HepG2 (cell line): ENCODE measurements around the gene RPL41. TPM values are rescaled to one million over a fixed set of nuclear protein-coding genes. Genes with fewer than 3 reads are reported as not detected.

Source experiments
- CEBPG ChIP-seq: IDR thresholded peaks from 2 replicates; pipeline ENCODE4 v1.6.1; 2016
- HMG20B ChIP-seq: conservative IDR thresholded peaks from 2 replicates; pipeline ENCODE4 v1.6.1; 2016; ENCODE audit warnings: missing genetic modification reagents, missing compliant biosample characterization
- KAT7 ChIP-seq: IDR thresholded peaks from 2 replicates; pipeline ENCODE4 v1.6.1; 2018; ENCODE audit warnings: borderline replicate concordance, missing compliant biosample characterization
- KMT2B ChIP-seq: IDR thresholded peaks from 2 replicates; pipeline ENCODE4 v1.6.1; 2016; ENCODE audit warnings: missing genetic modification reagents, missing compliant biosample characterization
- MBNL3 ChIP-seq: fragments of 250-450 bp; sonication (Bioruptor Pico); conservative IDR thresholded peaks from 2 replicates; pipeline ENCODE4 v1.8.0; 2022; ENCODE audit warnings: mild to moderate bottlenecking, inconsistent platforms
- MIER2 ChIP-seq: IDR thresholded peaks from 2 replicates; pipeline ENCODE4 v1.6.1; 2016; ENCODE audit warnings: missing biosample characterization, missing genetic modification reagents
- NFRKB ChIP-seq: fragments of 450-650 bp; IDR thresholded peaks from 2 replicates; pipeline ENCODE4 v1.6.1; 2017
- PHF20 ChIP-seq: sonication (generic); formaldehyde crosslinking; IDR thresholded peaks from 2 replicates; pipeline ENCODE4 v1.5.0; 2020; ENCODE audit warnings: mild to moderate bottlenecking, missing genetic modification reagents
- REXO4 ChIP-seq: sonication (generic); formaldehyde crosslinking; IDR thresholded peaks from 2 replicates; pipeline ENCODE4 v1.8.0; 2022; ENCODE audit warnings: missing genetic modification reagents, mild to moderate bottlenecking, borderline replicate concordance
- YEATS4 ChIP-seq: sonication (generic); formaldehyde crosslinking; IDR thresholded peaks from 2 replicates; pipeline ENCODE4 v1.4.0; 2020; ENCODE audit warnings: missing genetic modification reagents, borderline replicate concordance
- ZNF292 ChIP-seq: sonication (generic); formaldehyde crosslinking; IDR thresholded peaks from 2 replicates; pipeline ENCODE4 v1.8.1; 2022; ENCODE audit warnings: mild to moderate bottlenecking, low read depth, missing genetic modification reagents, borderline replicate concordance
- ZNF30 ChIP-seq: sonication (generic); formaldehyde crosslinking; IDR thresholded peaks from 2 replicates; pipeline ENCODE4 v1.5.0; 2020; ENCODE audit warnings: mild to moderate bottlenecking, missing genetic modification reagents
- ZNF329 ChIP-seq: sonication (generic); formaldehyde crosslinking; IDR thresholded peaks from 2 replicates; pipeline ENCODE4 v1.9.0; 2021; ENCODE audit warnings: low read depth, mild to moderate bottlenecking, missing genetic modification reagents
- ZNF451 ChIP-seq: sonication (generic); formaldehyde crosslinking; IDR thresholded peaks from 2 replicates; pipeline ENCODE4 v1.5.0; 2020; ENCODE audit warnings: mild to moderate bottlenecking, missing genetic modification reagents
- ZNF619 ChIP-seq: sonication (generic); formaldehyde crosslinking; IDR thresholded peaks from 2 replicates; pipeline ENCODE4 v1.4.0; 2020; ENCODE audit warnings: mild to moderate bottlenecking, missing genetic modification reagents
- polyA plus RNA-seq, 8 experiments: library from polyadenylated mRNA; depleted of rRNA in 3 of 8; stranded (reverse) in 7 of 8; unstranded in 1 of 8; fragments of >200 nt; fragmentation: Illumina TruSeq in 4 of 8; extraction: Trizol in 4 of 8; gene quantifications; 2 replicates each; pipeline versions ENCODE4 v1.2.1 to v1.2.3, GENCODE V29; 2011 to 2016; ENCODE audit warnings: low read depth in 4 of 8, missing spikeins in 1 of 8, mixed read lengths in 1 of 8; ENCODE audit not compliant: insufficient read depth in 1 of 8
- total RNA-seq, 5 experiments: library from RNA; depleted of rRNA; stranded (reverse); fragments of >200 nt; fragmentation: Illumina TruSeq; extraction: Trizol; gene quantifications; 2 replicates each; pipeline ENCODE4 v1.2.3, GENCODE V29; 2016; ENCODE audit warnings: low read depth in 1 of 5
- TF ChIP-seq, protein P1 (sequence below): IDR thresholded peaks from 2 replicates; pipeline ENCODE4 v1.6.1; 2016; ENCODE audit warnings: low read depth
- TF ChIP-seq, protein P2 (sequence below): sonication (generic); formaldehyde crosslinking; conservative IDR thresholded peaks from 2 replicates; pipeline ENCODE4 v1.4.0; 2020; ENCODE audit warnings: mild to moderate bottlenecking, missing genetic modification reagents, moderate library complexity
- TF ChIP-seq, protein P3 (sequence below): sonication (generic); formaldehyde crosslinking; IDR thresholded peaks from 2 replicates; pipeline ENCODE4 v1.4.0; 2020; ENCODE audit warnings: missing genetic modification reagents
- TF ChIP-seq, protein P4 (sequence below): sonication (generic); formaldehyde crosslinking; IDR thresholded peaks from 2 replicates; pipeline ENCODE4 v1.4.0; 2020; ENCODE audit warnings: missing genetic modification reagents

The RPL41 gene
- total and polyA plus RNA-seq, 2 of the 13 experiments (the other 11 are each of a cell fraction or from before 2014, with no cell fraction given): 4,012 to 7,670 TPM

DNA sequence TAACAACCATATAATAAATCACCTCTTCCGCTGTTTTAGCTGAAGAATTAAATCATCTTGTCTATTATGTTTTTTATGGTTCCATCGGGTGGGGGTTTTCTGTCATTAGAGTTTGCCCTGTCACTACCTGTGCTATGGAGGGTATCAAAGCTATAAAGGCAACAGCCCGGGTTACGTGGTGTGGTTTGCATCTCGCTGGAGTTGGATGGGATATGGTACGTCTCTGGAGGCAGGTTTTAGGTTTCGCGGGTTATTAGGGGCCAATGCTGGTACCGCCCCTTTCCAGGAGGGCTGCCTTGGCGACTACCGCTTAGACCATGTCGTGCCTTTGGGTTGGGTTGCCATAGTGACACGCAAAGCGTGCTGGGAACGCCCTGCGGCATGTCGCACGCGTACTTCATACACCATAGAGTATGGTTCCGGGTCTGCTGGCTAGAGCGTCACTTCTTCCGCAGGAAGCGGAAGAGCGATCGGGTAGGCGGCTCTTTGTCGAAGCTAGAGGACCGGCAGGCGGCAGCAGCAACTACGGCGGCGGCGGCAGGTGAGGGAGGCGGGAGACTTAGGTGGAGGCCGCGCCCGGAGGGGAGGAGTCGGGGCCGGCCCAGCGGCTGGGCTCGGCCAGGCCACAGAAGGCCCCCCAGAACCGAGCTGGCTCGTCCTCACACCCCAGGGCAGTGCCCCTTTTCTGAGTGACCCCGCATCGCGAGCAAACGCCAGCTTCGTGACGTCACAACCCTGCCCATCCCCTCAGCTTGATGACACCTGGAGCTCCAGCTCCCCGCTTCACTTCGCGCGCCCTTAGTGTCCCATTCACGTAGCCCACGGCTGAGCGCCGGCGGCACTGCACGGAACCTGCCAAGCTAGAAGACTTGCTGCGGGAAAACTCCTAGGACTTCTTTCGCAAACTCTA, 1.6 kb downstream of the RPL41 start, which contains the start of gene ZC3H10 (continued):
- TF ChIP-seq KMT2B (CRISPR knock-in tag) (peak; percentile 91), ZNF451 (CRISPR knock-in tag) (0 out of 2 replicates have a peak, but pooled peaks have one; percentile 61), CEBPG (peak; percentile 44; the same call in 1 of the 2 replicates), ZNF329 (CRISPR knock-in tag) (no peak), YEATS4 (CRISPR knock-in tag) (peak; percentile 87), NFRKB (no peak), PHF20 (CRISPR knock-in tag) (peak; percentile 98), ZNF292 (CRISPR knock-in tag) (no peak), ZNF619 (CRISPR knock-in tag) (no peak; the same call in 1 of the 2 replicates), MBNL3 (CRISPR knock-in tag) (no peak), KAT7 (CRISPR knock-in tag) (peak; percentile 79; the same call in 1 of the 2 replicates), MIER2 (CRISPR knock-in tag) (no peak), ZNF30 (CRISPR knock-in tag) (no peak), HMG20B (CRISPR knock-in tag) (no peak), REXO4 (CRISPR knock-in tag) (no peak)
- TF ChIP-seq, protein P1, sequence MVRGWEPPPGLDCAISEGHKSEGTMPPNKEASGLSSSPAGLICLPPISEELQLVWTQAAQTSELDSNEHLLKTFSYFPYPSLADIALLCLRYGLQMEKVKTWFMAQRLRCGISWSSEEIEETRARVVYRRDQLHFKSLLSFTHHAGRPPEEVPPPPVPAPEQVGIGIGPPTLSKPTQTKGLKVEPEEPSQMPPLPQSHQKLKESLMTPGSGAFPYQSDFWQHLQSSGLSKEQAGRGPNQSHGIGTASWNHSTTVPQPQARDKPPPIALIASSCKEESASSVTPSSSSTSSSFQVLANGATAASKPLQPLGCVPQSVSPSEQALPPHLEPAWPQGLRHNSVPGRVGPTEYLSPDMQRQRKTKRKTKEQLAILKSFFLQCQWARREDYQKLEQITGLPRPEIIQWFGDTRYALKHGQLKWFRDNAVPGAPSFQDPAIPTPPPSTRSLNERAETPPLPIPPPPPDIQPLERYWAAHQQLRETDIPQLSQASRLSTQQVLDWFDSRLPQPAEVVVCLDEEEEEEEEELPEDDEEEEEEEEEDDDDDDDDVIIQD (CRISPR knock-in tag): no peak; the same call in 1 of the 2 replicates
- TF ChIP-seq, protein P2, sequence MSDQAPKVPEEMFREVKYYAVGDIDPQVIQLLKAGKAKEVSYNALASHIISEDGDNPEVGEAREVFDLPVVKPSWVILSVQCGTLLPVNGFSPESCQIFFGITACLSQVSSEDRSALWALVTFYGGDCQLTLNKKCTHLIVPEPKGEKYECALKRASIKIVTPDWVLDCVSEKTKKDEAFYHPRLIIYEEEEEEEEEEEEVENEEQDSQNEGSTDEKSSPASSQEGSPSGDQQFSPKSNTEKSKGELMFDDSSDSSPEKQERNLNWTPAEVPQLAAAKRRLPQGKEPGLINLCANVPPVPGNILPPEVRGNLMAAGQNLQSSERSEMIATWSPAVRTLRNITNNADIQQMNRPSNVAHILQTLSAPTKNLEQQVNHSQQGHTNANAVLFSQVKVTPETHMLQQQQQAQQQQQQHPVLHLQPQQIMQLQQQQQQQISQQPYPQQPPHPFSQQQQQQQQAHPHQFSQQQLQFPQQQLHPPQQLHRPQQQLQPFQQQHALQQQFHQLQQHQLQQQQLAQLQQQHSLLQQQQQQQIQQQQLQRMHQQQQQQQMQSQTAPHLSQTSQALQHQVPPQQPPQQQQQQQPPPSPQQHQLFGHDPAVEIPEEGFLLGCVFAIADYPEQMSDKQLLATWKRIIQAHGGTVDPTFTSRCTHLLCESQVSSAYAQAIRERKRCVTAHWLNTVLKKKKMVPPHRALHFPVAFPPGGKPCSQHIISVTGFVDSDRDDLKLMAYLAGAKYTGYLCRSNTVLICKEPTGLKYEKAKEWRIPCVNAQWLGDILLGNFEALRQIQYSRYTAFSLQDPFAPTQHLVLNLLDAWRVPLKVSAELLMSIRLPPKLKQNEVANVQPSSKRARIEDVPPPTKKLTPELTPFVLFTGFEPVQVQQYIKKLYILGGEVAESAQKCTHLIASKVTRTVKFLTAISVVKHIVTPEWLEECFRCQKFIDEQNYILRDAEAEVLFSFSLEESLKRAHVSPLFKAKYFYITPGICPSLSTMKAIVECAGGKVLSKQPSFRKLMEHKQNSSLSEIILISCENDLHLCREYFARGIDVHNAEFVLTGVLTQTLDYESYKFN (CRISPR knock-in tag): peak; percentile 71
- TF ChIP-seq, protein P3, sequence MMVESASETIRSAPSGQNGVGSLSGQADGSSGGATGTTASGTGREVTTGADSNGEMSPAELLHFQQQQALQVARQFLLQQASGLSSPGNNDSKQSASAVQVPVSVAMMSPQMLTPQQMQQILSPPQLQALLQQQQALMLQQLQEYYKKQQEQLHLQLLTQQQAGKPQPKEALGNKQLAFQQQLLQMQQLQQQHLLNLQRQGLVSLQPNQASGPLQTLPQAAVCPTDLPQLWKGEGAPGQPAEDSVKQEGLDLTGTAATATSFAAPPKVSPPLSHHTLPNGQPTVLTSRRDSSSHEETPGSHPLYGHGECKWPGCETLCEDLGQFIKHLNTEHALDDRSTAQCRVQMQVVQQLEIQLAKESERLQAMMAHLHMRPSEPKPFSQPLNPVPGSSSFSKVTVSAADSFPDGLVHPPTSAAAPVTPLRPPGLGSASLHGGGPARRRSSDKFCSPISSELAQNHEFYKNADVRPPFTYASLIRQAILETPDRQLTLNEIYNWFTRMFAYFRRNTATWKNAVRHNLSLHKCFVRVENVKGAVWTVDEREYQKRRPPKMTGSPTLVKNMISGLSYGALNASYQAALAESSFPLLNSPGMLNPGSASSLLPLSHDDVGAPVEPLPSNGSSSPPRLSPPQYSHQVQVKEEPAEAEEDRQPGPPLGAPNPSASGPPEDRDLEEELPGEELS (CRISPR knock-in tag): peak; percentile 78; the same call in 1 of the 2 replicates
- TF ChIP-seq, protein P4, sequence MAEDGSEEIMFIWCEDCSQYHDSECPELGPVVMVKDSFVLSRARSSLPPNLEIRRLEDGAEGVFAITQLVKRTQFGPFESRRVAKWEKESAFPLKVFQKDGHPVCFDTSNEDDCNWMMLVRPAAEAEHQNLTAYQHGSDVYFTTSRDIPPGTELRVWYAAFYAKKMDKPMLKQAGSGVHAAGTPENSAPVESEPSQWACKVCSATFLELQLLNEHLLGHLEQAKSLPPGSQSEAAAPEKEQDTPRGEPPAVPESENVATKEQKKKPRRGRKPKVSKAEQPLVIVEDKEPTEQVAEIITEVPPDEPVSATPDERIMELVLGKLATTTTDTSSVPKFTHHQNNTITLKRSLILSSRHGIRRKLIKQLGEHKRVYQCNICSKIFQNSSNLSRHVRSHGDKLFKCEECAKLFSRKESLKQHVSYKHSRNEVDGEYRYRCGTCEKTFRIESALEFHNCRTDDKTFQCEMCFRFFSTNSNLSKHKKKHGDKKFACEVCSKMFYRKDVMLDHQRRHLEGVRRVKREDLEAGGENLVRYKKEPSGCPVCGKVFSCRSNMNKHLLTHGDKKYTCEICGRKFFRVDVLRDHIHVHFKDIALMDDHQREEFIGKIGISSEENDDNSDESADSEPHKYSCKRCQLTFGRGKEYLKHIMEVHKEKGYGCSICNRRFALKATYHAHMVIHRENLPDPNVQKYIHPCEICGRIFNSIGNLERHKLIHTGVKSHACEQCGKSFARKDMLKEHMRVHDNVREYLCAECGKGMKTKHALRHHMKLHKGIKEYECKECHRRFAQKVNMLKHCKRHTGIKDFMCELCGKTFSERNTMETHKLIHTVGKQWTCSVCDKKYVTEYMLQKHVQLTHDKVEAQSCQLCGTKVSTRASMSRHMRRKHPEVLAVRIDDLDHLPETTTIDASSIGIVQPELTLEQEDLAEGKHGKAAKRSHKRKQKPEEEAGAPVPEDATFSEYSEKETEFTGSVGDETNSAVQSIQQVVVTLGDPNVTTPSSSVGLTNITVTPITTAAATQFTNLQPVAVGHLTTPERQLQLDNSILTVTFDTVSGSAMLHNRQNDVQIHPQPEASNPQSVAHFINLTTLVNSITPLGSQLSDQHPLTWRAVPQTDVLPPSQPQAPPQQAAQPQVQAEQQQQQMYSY: no peak
